GM08714 (cell line): ENCODE data around the gene ZSCAN5A.

Source experiments
- H3K4me3 ChIP-seq: fragments of 200-500 bp; sonication (Bioruptor generic); 2 replicates; pipeline ENCODE4 v1.5.1; 2014; ENCODE audit warnings: mild to moderate bottlenecking, low read length, inconsistent platforms
- ZNF274 ChIP-seq: IDR thresholded peaks from 2 replicates; pipeline ENCODE4 v1.6.1; 2012; ENCODE audit warnings: mild to moderate bottlenecking, low read depth, low read length

The ZSCAN5A gene

DNA sequence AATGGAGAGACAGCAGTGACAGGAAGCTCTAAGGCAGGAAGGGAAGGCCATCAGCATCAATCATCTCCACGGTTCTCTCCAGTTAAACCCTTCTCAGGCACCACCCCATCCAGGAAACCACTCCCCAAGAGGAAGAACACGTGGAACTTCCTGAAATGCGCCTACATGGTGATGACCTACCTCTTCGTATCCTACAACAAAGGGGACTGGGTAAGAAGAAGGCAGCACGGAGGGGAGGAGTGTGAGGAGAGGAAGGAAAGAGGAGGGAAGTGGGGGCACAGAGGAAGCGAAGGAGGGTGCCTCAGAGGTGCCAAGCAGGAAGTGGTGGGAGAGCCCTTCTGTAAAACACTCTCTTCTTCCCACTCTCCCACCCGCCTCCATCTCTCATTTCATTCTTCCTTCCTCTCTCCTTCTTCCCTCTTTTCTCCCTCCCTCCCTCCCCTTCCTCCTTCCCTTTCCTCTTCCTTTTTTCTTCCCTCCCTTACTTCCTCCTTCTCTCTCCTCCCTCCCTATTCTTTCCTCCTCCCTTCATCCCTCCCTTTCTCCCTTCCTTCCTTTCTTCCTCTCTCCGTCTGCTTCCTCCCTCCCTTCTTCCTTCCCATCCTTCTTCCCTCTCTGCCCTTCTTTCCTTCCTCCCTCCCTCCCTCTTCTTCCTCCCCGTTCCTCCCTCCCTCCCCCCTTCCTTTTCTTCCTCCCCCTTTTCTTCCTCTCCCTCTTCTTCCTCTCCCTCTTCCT lies 12.6 kb downstream of the ZSCAN5A start:
- no peak overlapping the region for H3K4me3 ChIP-seq
- no peak for TF ChIP-seq ZNF274

DNA sequence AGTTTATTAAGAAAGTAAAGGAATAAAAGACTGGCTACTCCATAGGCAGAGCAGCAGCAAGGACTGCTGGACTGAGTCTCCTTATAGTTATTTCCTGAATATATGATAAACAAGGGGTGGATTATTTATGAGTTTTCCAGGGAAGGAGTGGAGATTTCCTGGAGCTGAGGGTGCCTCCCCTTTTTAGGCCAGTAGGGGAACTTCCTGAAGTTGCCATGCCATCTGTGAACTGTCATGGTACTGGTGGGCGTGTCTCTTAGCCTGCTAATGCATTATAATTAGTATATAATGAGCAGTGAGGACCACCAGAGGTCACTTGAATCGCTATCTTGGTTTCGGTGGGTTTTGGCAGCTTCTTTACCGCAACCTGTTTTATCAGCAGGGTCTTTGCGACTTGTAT lies 13.5 kb downstream of the ZSCAN5A start:
- no peak overlapping the region for H3K4me3 ChIP-seq

DNA sequence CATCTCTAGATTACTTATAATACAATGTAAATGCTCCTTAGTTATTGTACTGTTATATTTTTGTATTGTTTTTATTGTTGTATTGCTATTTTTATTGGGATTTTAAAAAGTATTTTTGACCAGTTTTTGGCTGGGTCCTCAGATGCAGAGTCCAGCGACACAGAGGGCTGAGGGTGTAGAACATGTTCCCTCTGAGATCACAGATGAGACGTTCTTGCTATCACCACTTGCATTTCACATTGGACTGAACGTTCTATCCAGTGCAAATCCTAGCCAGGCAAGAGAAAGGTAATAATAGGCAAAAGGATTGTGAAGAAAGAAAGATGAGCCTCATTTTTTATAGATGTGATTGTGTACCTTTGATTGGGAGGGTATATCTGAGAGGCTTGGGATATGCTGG lies 15.0 kb downstream of the ZSCAN5A start:
- no peak overlapping the region for H3K4me3 ChIP-seq
- TF ChIP-seq ZNF274: no peak

More for the DNA sequence above, 13.5 kb downstream of the ZSCAN5A start:
- no peak for TF ChIP-seq ZNF274

DNA sequence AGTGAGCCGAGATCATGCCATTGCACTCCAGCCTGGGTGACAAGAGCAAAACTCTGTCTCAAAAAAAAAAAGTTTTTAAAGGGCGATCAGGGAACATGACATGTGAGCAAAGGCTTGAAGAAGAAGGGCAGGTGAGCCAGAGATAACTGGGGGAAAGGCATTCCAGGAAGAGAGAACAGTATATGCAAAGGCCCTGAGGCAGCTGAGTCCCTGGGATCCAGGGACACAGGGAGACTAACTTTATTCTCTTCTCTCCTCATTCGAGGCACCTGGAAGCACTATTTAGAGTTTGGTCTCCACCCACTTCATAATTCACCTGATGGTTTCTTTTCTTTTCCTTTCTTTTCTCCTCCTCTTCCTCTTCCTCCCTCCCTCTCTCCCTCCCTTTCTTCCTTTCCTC lies 17.6 kb downstream of the ZSCAN5A start:
- TF ChIP-seq ZNF274: no peak
- no peak overlapping the region for H3K4me3 ChIP-seq

DNA sequence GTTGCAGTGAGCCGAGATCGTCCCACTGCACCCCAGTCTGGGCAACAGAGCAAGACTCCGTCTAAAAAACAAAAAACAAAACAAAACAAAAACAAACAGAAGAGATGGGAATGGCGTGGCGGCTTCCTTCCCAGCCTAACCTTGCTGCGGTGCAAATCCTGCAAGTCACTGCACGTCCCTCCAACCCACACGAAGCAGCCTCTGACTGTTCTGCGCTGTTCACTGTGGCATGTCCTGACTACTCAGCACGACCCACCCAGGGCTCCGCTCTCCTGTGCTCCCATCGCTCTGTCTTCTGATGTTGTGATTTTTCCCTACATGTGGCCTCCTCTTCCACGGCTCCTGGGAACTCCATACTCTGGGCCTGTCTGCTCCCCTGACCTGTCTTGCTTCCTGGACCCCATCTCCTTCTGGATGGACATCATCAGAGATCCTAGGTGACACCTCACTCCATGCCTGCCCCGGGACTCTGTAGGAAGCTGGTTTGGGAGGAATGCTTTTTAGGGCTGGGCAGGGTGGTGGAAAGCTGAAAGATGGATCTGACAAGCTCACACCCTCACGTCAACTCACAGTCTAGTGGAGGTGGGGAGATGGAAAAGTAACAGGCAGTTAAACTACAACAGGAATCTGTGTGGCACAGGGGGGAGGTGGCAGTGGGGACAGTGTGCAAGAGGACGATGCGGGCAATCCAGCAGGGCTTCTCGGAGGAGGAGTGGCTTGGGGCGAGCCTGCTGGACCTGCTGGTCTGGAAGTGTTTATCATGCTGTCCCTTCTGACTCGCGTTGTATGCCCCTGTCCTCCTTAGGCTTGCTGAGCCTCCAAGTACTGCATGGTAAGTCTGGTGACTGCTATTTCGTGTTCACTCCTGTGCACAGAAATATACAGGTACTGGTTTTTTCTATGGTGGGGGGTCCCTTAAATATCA lies 18.8 kb downstream of the ZSCAN5A start:
- TF ChIP-seq ZNF274: no peak
- no peak overlapping the region for H3K4me3 ChIP-seq

DNA sequence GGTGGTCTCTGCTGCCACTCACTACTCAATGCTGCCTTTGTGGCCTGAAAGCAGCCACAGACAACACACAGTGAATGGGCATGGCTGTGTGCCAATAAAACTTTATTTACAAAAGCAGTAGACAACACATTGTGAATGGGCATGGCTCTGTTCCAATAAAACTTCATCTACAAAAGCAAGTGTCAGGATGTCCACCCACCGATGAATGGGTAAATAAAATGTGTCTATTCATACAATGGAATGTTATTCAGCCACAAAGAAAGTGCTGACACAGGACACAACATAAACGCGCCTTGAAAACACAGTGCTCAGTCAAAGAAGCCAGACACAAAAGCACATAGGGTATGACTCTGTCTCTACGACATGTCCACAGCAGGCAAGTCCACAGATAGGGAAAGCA lies 20.1 kb downstream of the ZSCAN5A start:
- TF ChIP-seq ZNF274: no peak
- no peak overlapping the region for H3K4me3 ChIP-seq

DNA sequence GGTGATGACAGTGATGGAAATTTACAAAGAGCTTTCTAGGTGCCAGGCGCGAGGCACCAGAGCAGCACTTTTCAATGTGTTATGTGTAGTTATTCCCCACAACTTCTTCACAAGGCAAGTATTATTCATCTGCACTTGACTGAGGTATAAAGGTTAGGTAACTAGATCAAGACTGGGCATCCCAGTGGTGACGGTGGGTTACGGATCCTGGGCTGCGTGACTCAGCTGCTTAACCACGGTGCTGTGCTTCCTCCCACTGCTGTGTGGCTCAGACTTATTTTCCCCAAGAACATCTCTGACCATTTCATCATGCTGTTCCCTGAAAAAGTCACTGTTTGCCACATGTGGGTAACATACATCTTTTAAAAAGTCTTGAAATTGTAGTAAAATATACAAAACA lies 22.8 kb downstream of the ZSCAN5A start:
- H3K4me3 ChIP-seq: no peak overlapping the region
- no peak for TF ChIP-seq ZNF274

DNA sequence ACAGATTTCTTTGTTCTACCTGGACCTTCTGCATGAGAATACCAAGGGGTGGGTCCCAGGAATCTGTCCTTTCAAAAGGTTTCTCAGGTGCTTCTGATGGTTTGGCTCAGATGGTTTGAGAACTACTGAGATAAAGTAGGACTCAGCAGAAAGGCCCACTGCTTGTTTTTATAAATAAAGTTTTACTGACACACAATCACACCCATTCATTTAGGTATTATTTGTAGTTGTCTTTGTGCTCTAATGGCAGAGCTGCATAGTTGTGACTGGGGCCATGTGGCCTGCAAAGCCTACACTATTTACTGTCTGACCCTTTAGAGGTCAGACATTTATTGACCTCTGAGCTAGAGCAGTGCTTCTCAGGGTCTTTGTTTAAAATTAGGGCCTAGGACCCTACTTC lies 24.5 kb downstream of the ZSCAN5A start:
- TF ChIP-seq ZNF274: no peak
- no peak overlapping the region for H3K4me3 ChIP-seq

DNA sequence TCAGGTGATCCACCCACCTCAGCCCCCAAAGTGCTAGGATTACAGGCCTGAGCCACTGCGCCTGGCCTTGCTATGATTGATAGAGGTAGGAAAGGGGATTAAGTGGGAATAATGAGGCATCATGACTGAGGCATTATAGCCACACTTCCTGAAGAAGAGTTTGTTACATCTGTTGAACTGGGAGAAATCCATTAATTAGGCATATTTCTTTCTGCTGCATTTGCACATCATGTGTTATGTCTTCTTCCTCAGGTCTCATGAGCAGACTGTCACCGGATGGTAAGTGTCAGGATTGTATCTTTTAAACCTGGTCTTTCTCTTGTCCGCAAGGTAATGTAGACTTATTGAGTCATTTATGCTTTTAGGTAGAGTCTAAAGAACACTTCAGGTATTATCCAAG lies 29.9 kb downstream of the ZSCAN5A start:
- H3K4me3 ChIP-seq: no peak overlapping the region
- TF ChIP-seq ZNF274: no peak

DNA sequence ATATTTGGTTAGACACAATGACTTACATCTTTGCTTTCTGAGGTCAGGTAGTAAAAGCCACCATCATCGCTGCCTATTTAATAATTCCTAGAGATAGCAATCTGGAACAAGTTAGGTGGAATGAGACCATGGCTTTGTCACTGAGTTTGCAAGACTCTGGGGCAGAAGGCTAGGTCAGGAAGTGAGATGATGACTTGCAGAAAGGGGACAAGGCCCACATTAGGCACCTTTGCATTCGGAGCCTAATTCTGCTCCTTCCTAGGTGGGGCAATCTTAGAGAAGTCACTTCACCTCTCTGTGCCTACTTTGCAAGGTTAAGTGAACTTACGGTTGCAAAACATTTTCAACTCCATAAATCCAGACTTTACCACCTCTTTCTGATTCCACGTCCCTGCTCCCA lies 31.8 kb downstream of the ZSCAN5A start:
- H3K4me3 ChIP-seq: no peak overlapping the region
- no peak for TF ChIP-seq ZNF274

DNA sequence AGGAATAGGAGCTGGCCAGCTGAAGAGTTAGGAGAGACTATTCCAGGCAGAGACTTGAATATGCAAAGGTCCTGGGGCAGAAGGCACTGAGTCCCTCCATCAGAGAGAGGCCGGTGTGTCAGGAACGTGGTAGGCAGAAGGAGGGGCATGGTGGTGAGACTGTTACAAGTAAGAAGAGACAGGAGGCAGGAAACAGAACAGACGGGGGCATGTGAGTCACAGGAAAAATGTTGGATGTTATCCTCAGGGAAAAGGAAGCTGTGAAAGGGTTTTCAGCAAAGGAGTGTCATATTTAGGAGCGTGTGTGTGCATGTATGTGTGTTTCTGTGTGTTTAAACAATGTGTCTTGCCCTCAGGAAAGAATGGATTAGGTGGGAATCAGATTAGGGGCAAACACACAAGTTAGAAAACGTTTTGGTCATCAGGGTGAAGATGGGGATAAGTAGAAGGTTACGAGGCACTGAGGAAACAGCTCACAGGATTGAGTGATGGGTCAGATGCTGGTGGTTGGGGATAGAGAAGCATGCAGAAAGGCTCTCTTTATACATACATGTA lies 41.0 kb downstream of the ZSCAN5A start:
- no peak for TF ChIP-seq ZNF274
- H3K4me3 ChIP-seq: no peak overlapping the region

DNA sequence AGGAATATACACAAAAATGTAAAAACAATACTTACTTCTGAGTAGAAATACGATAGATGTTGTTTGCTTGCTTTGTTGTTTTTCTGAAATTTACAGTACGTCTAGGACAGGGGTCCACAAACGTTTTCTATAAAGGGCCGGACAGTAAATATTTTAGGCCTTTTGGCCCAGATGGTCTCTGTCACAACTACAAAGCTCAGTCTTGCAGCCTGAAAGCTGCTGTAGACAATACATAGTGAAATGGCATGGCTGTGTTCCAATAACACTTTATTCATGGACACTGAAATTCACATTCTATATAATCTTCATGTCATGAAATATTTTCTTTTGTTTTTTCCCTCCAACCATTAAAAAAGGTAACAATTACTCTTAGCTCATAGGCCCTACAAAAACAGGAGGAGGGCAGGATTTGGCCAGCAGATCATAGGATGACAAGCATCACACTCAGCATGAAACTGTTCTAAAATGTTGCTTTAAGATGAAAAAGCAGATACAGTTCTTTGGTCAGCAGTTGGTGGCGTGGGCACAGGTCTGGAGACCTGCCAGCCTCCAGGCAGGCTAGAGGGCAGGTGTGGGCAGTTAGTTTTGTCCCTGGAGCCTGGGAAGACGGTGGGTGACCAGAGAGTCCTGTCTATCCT lies 42.4 kb downstream of the ZSCAN5A start, which contains the start of gene EDDM13:
Gene EDDM13 (plus strand): TSS at position 588 of the 638 bp plus-strand sequence. CDS start 87 bp downstream, outside the sequence.
- H3K4me3 ChIP-seq: no peak within 1 kb of the TSS
- TF ChIP-seq ZNF274: no peak

DNA sequence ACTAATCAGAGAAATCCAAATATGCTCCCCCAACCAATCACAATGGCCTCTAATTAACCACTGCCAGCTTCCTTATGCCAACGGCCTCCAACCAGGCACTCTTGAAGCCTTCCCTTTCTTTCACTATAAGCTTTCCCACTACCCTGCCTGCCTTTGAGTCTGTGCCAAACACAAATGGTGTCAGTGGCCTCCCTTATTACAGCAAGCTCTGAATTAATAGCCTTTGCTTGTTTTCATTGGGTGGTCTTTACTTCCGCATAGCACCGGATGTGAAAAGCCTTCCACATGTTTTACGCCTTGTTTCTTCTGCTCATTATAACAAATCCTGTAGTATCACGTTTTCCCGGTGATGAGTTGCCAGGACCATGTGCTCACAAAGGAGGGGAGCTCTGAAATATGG lies 43.5 kb downstream of the ZSCAN5A start:
- H3K4me3 ChIP-seq: no peak overlapping the region
- no peak for TF ChIP-seq ZNF274

DNA sequence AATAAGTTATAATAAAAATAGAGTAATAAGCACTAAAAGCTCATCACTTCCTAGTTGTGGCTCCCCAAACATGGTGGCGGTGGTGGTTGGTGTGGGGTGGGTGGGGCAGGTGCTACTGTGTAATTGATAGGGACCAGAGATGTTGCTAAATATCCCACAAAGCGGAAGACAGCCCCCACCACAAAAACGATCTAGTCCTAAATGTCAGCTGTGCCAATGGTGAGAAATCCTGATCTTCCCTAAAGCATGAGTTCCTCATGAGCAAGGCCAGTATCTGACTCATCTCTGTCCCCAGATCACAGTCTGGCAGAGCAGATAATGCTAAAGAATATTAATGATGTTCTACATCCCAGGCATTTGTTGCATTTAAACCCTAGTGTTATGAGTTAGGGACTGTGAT lies 44.0 kb downstream of the ZSCAN5A start:
- H3K4me3 ChIP-seq: no peak overlapping the region
- no peak for TF ChIP-seq ZNF274

DNA sequence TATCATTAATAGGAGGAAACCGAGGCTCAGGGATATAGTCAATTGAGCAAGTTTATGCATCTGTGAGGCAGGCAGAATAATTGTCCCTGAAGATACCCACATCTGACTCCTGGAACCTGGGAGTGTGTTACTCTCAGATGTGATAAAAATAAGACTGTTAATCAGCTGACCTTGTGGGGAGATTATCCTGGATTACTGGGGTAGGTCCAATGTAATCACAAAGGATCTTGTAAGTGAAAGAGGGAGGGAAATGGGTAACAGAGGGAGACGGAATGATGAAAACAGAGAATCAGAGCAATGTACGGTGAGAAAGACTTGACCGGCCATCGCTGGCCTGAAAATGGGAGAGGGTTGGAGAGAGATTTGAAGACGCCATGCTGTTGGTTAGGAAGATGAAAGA lies 45.3 kb downstream of the ZSCAN5A start:
- no peak for TF ChIP-seq ZNF274
- no peak overlapping the region for H3K4me3 ChIP-seq
